Loucy (cell line): ENCODE results near the gene CEP128.

Experiments
- H2AFZ ChIP-seq: fragments of 200-600 bp; sonication (generic); 2 replicates; pipeline ENCODE4 v1.6.0; 2016; ENCODE audit warnings: antibody characterized with exemption, mild to moderate bottlenecking, low read length, moderate library complexity
- H3F3A ChIP-seq: fragments of 200-600 bp; 2 replicates; pipeline ENCODE4 v1.6.0; 2016; ENCODE audit warnings: antibody characterized with exemption, low read depth, mild to moderate bottlenecking
- H3K27me3 ChIP-seq: fragments of 200-600 bp; sonication (generic); 2 replicates; pipeline ENCODE4 v1.6.1; 2014; ENCODE audit warnings: low read length, mild to moderate bottlenecking; ENCODE audit not compliant: insufficient read depth, poor library complexity, severe bottlenecking
- H3K36me3 ChIP-seq: fragments of 200-600 bp; sonication (generic); 2 replicates; pipeline ENCODE4 v1.6.1; 2016; ENCODE audit warnings: low read length; ENCODE audit not compliant: insufficient read depth
- H3K4me1 ChIP-seq: fragments of 200-600 bp; sonication (generic); 2 replicates; pipeline ENCODE4 v1.5.1; 2014; ENCODE audit warnings: low read length, mild to moderate bottlenecking; ENCODE audit not compliant: insufficient read depth, poor library complexity, severe bottlenecking
- H3K4me2 ChIP-seq: fragments of 200-600 bp; sonication (generic); 2 replicates; pipeline ENCODE4 v1.6.0; 2014; ENCODE audit warnings: antibody characterized with exemption, low read length, low read depth, mild to moderate bottlenecking; ENCODE audit not compliant: poor library complexity, severe bottlenecking
- H3K4me3 ChIP-seq: fragments of 200-600 bp; sonication (generic); 2 replicates; pipeline ENCODE4 v1.5.1; 2014; ENCODE audit warnings: low read length, mild to moderate bottlenecking, mixed read lengths; ENCODE audit not compliant: poor library complexity, severe bottlenecking
- H3K79me2 ChIP-seq: fragments of 200-600 bp; sonication (generic); 2 replicates; pipeline ENCODE4 v1.6.1; 2014; ENCODE audit warnings: low read length; ENCODE audit not compliant: insufficient read depth
- H3K9ac ChIP-seq: fragments of 200-600 bp; sonication (generic); 2 replicates; pipeline ENCODE4 v1.6.0; 2014; ENCODE audit warnings: mild to moderate bottlenecking, low read depth, low read length, moderate library complexity; ENCODE audit not compliant: poor library complexity, severe bottlenecking
- H3K9me2 ChIP-seq: fragments of 200-600 bp; sonication (generic); replicated peaks from 2 replicates; pipeline ENCODE4 v1.6.1; 2016; ENCODE audit warnings: low read depth, low read length, mixed read lengths
- H3K9me3 ChIP-seq: fragments of 200-600 bp; sonication (generic); 2 replicates; pipeline ENCODE4 v1.6.1; 2014; ENCODE audit warnings: mild to moderate bottlenecking, antibody characterized with exemption, low read length, low read depth; ENCODE audit not compliant: insufficient read depth
- H4K20me1 ChIP-seq: fragments of 200-600 bp; sonication (generic); 2 replicates; pipeline ENCODE4 v1.6.0; 2014; ENCODE audit warnings: antibody characterized with exemption, low read length, mild to moderate bottlenecking; ENCODE audit not compliant: insufficient read depth, poor library complexity, severe bottlenecking
- EZH2phosphoT487 ChIP-seq: fragments of 200-600 bp; IDR thresholded peaks from 2 replicates; pipeline ENCODE4 v1.6.1; 2018; ENCODE audit warnings: antibody characterized with exemption, mild to moderate bottlenecking, moderate library complexity, borderline replicate concordance
- TF ChIP-seq, protein P1 (sequence below): fragments of 200-600 bp; sonication (generic); conservative IDR thresholded peaks from 2 replicates; pipeline ENCODE4 v1.5.1; 2014; ENCODE audit warnings: mild to moderate bottlenecking, antibody characterized with exemption, low read length

Gene CEP128

DNA sequence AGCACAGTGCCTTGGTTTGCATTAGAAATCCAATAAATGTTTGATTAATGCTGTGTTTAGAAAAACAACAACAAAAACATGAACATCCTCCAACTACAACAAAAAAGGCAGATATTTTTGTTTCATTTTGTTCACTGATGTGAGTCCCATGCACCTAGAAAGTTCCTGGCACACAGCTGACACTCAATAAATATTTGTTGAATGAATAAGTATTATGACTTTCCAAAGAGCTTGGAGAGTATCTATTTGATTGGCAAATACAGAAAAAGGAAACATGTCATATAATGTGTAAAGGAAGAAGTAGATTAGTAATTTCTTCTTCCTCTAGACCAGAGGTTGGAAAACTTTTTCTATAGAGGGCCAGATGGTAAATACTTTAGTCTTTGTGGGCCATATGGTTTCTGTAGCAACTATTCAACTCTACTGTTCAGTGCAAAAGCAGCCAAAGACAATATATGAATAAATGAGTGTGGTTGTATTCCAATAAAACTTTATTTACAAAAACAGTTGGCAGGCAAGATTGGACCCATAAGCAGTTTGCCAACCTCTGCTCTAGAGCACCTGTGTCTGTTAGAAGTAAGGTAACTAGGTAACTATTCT is 417.9 kb downstream of the CEP128 start:
- no peaks in the 10 kb centered on the region for H3K9me2 ChIP-seq
- H2AFZ ChIP-seq: no peak overlapping the region
- no peaks in the 10 kb centered on the region for H3F3A ChIP-seq
- H4K20me1 ChIP-seq: no peaks in the 10 kb centered on the region
- H3K4me1 ChIP-seq: peaks cover 24% of the 10 kb centered on the region
- no peak overlapping the region for H3K4me2 ChIP-seq
- no peak overlapping the region for H3K9ac ChIP-seq
- TF ChIP-seq EZH2phosphoT487: no peak
- TF ChIP-seq, protein P1, sequence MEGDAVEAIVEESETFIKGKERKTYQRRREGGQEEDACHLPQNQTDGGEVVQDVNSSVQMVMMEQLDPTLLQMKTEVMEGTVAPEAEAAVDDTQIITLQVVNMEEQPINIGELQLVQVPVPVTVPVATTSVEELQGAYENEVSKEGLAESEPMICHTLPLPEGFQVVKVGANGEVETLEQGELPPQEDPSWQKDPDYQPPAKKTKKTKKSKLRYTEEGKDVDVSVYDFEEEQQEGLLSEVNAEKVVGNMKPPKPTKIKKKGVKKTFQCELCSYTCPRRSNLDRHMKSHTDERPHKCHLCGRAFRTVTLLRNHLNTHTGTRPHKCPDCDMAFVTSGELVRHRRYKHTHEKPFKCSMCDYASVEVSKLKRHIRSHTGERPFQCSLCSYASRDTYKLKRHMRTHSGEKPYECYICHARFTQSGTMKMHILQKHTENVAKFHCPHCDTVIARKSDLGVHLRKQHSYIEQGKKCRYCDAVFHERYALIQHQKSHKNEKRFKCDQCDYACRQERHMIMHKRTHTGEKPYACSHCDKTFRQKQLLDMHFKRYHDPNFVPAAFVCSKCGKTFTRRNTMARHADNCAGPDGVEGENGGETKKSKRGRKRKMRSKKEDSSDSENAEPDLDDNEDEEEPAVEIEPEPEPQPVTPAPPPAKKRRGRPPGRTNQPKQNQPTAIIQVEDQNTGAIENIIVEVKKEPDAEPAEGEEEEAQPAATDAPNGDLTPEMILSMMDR: no peak
- no peaks in the 10 kb centered on the region for H3K27me3 ChIP-seq
- H3K36me3 ChIP-seq: peaks cover 10% of the 10 kb centered on the region
- H3K4me3 ChIP-seq: no peak overlapping the region
- no peaks in the 10 kb centered on the region for H3K79me2 ChIP-seq
- H3K9me3 ChIP-seq: no peaks in the 10 kb centered on the region

DNA sequence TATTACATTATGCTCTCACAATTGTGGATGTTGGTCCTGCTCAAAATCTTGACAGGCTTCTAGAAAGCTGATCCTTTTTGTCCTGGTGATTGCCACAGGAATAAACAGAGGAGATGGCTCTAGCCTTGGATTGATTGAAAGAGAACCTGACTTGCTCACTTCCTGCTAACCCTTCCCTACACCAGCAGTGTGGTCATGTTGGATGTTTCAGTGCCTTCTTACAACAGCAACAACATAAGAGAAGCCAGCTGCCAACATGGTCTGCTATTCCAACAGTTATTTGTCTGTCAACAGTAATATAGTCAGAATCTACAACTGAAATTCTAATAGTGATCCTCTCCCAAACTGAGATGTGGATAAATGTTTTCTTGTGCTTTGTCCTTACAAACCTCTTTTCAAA is 418.6 kb downstream of the CEP128 start:
- TF ChIP-seq, protein P1: no peak
- TF ChIP-seq EZH2phosphoT487: no peak
- Histone ChIP-seq H3K9ac (no peak overlapping the region), H3K36me3 (peaks cover 10% of the 10 kb centered on the region), H3K9me2 (no peaks in the 10 kb centered on the region), H3K27me3 (no peaks in the 10 kb centered on the region), H3K4me1 (peaks cover 24% of the 10 kb centered on the region), H3F3A (no peaks in the 10 kb centered on the region), H3K4me3 (no peak overlapping the region), H3K4me2 (peak overlapping the region; percentile 31), H4K20me1 (no peaks in the 10 kb centered on the region), H2AFZ (peak overlapping the region; percentile 39; the same call in 1 of the 2 replicates), H3K79me2 (no peaks in the 10 kb centered on the region), H3K9me3 (no peaks in the 10 kb centered on the region)

DNA sequence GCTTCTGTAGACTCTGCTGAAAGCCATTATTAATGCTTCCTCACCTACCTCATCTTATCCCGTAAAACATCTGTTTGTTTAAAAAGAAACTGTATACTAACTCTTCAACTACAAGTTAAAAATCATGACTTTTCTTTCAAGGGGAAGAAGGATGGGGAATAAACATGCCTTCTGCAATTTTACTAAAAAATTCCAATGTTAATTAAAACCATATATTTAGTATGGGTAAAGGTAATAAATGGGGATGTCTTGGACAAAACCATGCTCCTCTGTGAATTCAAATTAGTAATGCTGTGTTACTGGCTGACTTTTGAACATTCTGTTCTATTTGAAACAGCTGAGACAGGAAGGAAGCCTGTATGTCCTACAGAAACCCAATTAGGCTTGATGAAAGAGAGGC is 419.1 kb downstream of the CEP128 start:
- no peaks in the 10 kb centered on the region for H4K20me1 ChIP-seq
- H3K9me3 ChIP-seq: no peaks in the 10 kb centered on the region
- H3K9me2 ChIP-seq: no peaks in the 10 kb centered on the region
- H3K27me3 ChIP-seq: no peaks in the 10 kb centered on the region
- H3K4me1 ChIP-seq: peaks cover 24% of the 10 kb centered on the region
- no peaks in the 10 kb centered on the region for H3F3A ChIP-seq
- H3K4me3 ChIP-seq: no peak overlapping the region
- H3K36me3 ChIP-seq: peaks cover 10% of the 10 kb centered on the region
- peak overlapping the region; percentile 31 for H3K4me2 ChIP-seq
- no peak overlapping the region for H3K9ac ChIP-seq
- H3K79me2 ChIP-seq: no peaks in the 10 kb centered on the region
- no peak for TF ChIP-seq EZH2phosphoT487
- TF ChIP-seq, protein P1: no peak
- peak overlapping the region; percentile 39; the same call in 1 of the 2 replicates for H2AFZ ChIP-seq
